ENCODE results near the gene TMEM30A.

TMEM30A gene

GRCh38 chr6:75305573-75305972, 21.0 kb upstream of the TMEM30A start:
- Histone ChIP-seq H3K27ac (replicated peaks; ENCODE audit: low read length) (no peak overlapping the region), H3K79me1 (ENCODE audit: low read depth, low read length) (no peaks in the 10 kb centered on the region), H4K8ac (ENCODE audit: low read depth, low read length) (no peak overlapping the region), H3K18ac (ENCODE audit: low read length) (no peak overlapping the region), H3K4ac (ENCODE audit: low read length) (no peak overlapping the region), H3K9me3 (replicated peaks in 1 of 2; ENCODE audit: control insufficient read depth in 2 of 2, insufficient read depth in 1 of 2, low read depth in 1 of 2, low read length in 2 of 2) (no peaks in the 10 kb centered on the region), H2AFZ (ENCODE audit: low read length) (no peak overlapping the region), H3K27me3 (ENCODE audit: control insufficient read depth in 3 of 3, insufficient read depth in 3 of 3, low read depth in 1 of 3, low read length in 3 of 3) (no peaks in the 10 kb centered on the region), H2BK12ac (ENCODE audit: low read length) (no peak overlapping the region), H3K14ac (ENCODE audit: low read length) (no peak overlapping the region), H3K4me1 (ENCODE audit: control insufficient read depth in 2 of 2, insufficient read depth in 1 of 2, low read depth in 1 of 2, low read length in 2 of 2) (peaks cover 2 to 6% of the 10 kb centered on the region in 2 donors), H2BK15ac (ENCODE audit: low read length) (no peak overlapping the region), H4K91ac (ENCODE audit: low read depth, low read length, poor library complexity) (no peak overlapping the region), H3K4me2 (ENCODE audit: insufficient read depth, low read length, poor library complexity, severe bottlenecking) (no peak overlapping the region), H3K9ac (ENCODE audit: low read depth, low read length, poor library complexity) (no peak overlapping the region), H2BK5ac (ENCODE audit: low read length) (no peak overlapping the region), H2BK120ac (ENCODE audit: low read depth, low read length) (no peak overlapping the region), H3K36me3 (replicated peaks in 1 of 2; ENCODE audit: control insufficient read depth in 2 of 2, insufficient read depth in 2 of 2, low read length in 2 of 2) (no peaks in the 10 kb centered on the region), H3K4me3 (ENCODE audit: low read length in 2 of 2) (no peak overlapping the region), H2AK5ac (ENCODE audit: low read depth, low read length) (no peak overlapping the region), H3K23ac (ENCODE audit: low read depth, low read length, poor library complexity) (no peak overlapping the region)
- no peak for DNase-seq (ENCODE audit: low spot score)
- no CpG with 5 or more reads among the region's 5 CpGs for WGBS, 2 donors (ENCODE audit: extremely low coverage in 2 of 2, insufficient read length in 2 of 2, insufficient replicate concordance in 1 of 2)

- H2BK120ac ChIP-seq (ENCODE audit: low read depth, low read length), result no peak overlapping the region
- H2BK5ac ChIP-seq (ENCODE audit: low read length), result no peak overlapping the region
- H3K27ac ChIP-seq (replicated peaks; ENCODE audit: low read length), result no peak overlapping the region
- no peaks in the 10 kb centered on the region for H3K9me3 ChIP-seq (replicated peaks in 1 of 2; ENCODE audit: control insufficient read depth in 2 of 2, insufficient read depth in 1 of 2, low read depth in 1 of 2, low read length in 2 of 2)
- no peak overlapping the region for H2AK5ac ChIP-seq (ENCODE audit: low read depth, low read length)
- WGBS, 2 donors (ENCODE audit: extremely low coverage in 2 of 2, insufficient read length in 2 of 2, insufficient replicate concordance in 1 of 2), result no CpG with 5 or more reads among the region's 3 CpGs
- H3K4me3 ChIP-seq (ENCODE audit: low read length in 2 of 2), result no peak overlapping the region
- DNase-seq (ENCODE audit: low spot score), result no peak
- H3K4me1 ChIP-seq (ENCODE audit: control insufficient read depth in 2 of 2, insufficient read depth in 1 of 2, low read depth in 1 of 2, low read length in 2 of 2), result peaks cover 0 to 4% of the 10 kb centered on the region in 2 donors
- no peak overlapping the region for H4K91ac ChIP-seq (ENCODE audit: low read depth, low read length, poor library complexity)
- no peak overlapping the region for H3K18ac ChIP-seq (ENCODE audit: low read length)
- no peak overlapping the region for H4K8ac ChIP-seq (ENCODE audit: low read depth, low read length)
- H3K9ac ChIP-seq (ENCODE audit: low read depth, low read length, poor library complexity), result no peak overlapping the region
- H3K79me1 ChIP-seq (ENCODE audit: low read depth, low read length), result no peaks in the 10 kb centered on the region
- H3K36me3 ChIP-seq (replicated peaks in 1 of 2; ENCODE audit: control insufficient read depth in 2 of 2, insufficient read depth in 2 of 2, low read length in 2 of 2), result no peaks in the 10 kb centered on the region
- no peak overlapping the region for H3K14ac ChIP-seq (ENCODE audit: low read length)
- no peak overlapping the region for H3K4ac ChIP-seq (ENCODE audit: low read length)
- H2BK12ac ChIP-seq (ENCODE audit: low read length), result no peak overlapping the region
- no peak overlapping the region for H3K23ac ChIP-seq (ENCODE audit: low read depth, low read length, poor library complexity)
- H2AFZ ChIP-seq (ENCODE audit: low read length), result no peak overlapping the region
- no peaks in the 10 kb centered on the region for H3K27me3 ChIP-seq (ENCODE audit: control insufficient read depth in 3 of 3, insufficient read depth in 3 of 3, low read depth in 1 of 3, low read length in 3 of 3)
- H3K4me2 ChIP-seq (ENCODE audit: insufficient read depth, low read length, poor library complexity, severe bottlenecking), result no peak overlapping the region
- H2BK15ac ChIP-seq (ENCODE audit: low read length), result no peak overlapping the region
Measured at GRCh38 chr6:75302280-75302679, 17.7 kb upstream of the TMEM30A start.

GRCh38 chr6:75301537-75301936, 16.9 kb upstream of the TMEM30A start:
- H3K79me1 ChIP-seq (ENCODE audit: low read depth, low read length), result no peaks in the 10 kb centered on the region
- H3K36me3 ChIP-seq (replicated peaks in 1 of 2; ENCODE audit: control insufficient read depth in 2 of 2, insufficient read depth in 2 of 2, low read length in 2 of 2), result no peaks in the 10 kb centered on the region
- no peak overlapping the region for H3K4me3 ChIP-seq (ENCODE audit: low read length in 2 of 2)
- H3K4me1 ChIP-seq (ENCODE audit: control insufficient read depth in 2 of 2, insufficient read depth in 1 of 2, low read depth in 1 of 2, low read length in 2 of 2), result peaks cover 0 to 4% of the 10 kb centered on the region in 2 donors
- no peak overlapping the region for H2BK5ac ChIP-seq (ENCODE audit: low read length)
- no peak overlapping the region for H3K18ac ChIP-seq (ENCODE audit: low read length)
- no peaks in the 10 kb centered on the region for H3K9me3 ChIP-seq (replicated peaks in 1 of 2; ENCODE audit: control insufficient read depth in 2 of 2, insufficient read depth in 1 of 2, low read depth in 1 of 2, low read length in 2 of 2)
- H3K9ac ChIP-seq (ENCODE audit: low read depth, low read length, poor library complexity), result no peak overlapping the region
- H2AFZ ChIP-seq (ENCODE audit: low read length), result no peak overlapping the region
- no peak overlapping the region for H4K8ac ChIP-seq (ENCODE audit: low read depth, low read length)
- H2AK5ac ChIP-seq (ENCODE audit: low read depth, low read length), result no peak overlapping the region
- no peak overlapping the region for H2BK120ac ChIP-seq (ENCODE audit: low read depth, low read length)
- H3K27ac ChIP-seq (replicated peaks; ENCODE audit: low read length), result no peak overlapping the region
- no peak for DNase-seq (ENCODE audit: low spot score)
- no peak overlapping the region for H4K91ac ChIP-seq (ENCODE audit: low read depth, low read length, poor library complexity)
- H3K23ac ChIP-seq (ENCODE audit: low read depth, low read length, poor library complexity), result no peak overlapping the region
- no peak overlapping the region for H2BK15ac ChIP-seq (ENCODE audit: low read length)
- H3K27me3 ChIP-seq (ENCODE audit: control insufficient read depth in 3 of 3, insufficient read depth in 3 of 3, low read depth in 1 of 3, low read length in 3 of 3), result no peaks in the 10 kb centered on the region
- H3K4me2 ChIP-seq (ENCODE audit: insufficient read depth, low read length, poor library complexity, severe bottlenecking), result no peak overlapping the region
- no peak overlapping the region for H2BK12ac ChIP-seq (ENCODE audit: low read length)
- H3K14ac ChIP-seq (ENCODE audit: low read length), result no peak overlapping the region
- no peak overlapping the region for H3K4ac ChIP-seq (ENCODE audit: low read length)

GRCh38 chr6:75301088-75301487, 16.5 kb upstream of the TMEM30A start:
- no peak overlapping the region for H4K91ac ChIP-seq (ENCODE audit: low read depth, low read length, poor library complexity)
- no CpG with 5 or more reads among the region's 2 CpGs for WGBS, 2 donors (ENCODE audit: extremely low coverage in 2 of 2, insufficient read length in 2 of 2, insufficient replicate concordance in 1 of 2)

More at GRCh38 chr6:75301088-75301487, 16.5 kb upstream of the TMEM30A start:
- H3K14ac ChIP-seq (ENCODE audit: low read length), result no peak overlapping the region
- no peak overlapping the region for H3K27ac ChIP-seq (replicated peaks; ENCODE audit: low read length)
- H3K4me3 ChIP-seq (ENCODE audit: low read length in 2 of 2), result no peak overlapping the region
- no peaks in the 10 kb centered on the region for H3K36me3 ChIP-seq (replicated peaks in 1 of 2; ENCODE audit: control insufficient read depth in 2 of 2, insufficient read depth in 2 of 2, low read length in 2 of 2)
- no peaks in the 10 kb centered on the region for H3K9me3 ChIP-seq (replicated peaks in 1 of 2; ENCODE audit: control insufficient read depth in 2 of 2, insufficient read depth in 1 of 2, low read depth in 1 of 2, low read length in 2 of 2)
- no peak overlapping the region for H2BK120ac ChIP-seq (ENCODE audit: low read depth, low read length)
- H2AFZ ChIP-seq (ENCODE audit: low read length), result no peak overlapping the region
- H3K4me2 ChIP-seq (ENCODE audit: insufficient read depth, low read length, poor library complexity, severe bottlenecking), result no peak overlapping the region
- H3K23ac ChIP-seq (ENCODE audit: low read depth, low read length, poor library complexity), result no peak overlapping the region
- H2AK5ac ChIP-seq (ENCODE audit: low read depth, low read length), result no peak overlapping the region
- H3K18ac ChIP-seq (ENCODE audit: low read length), result no peak overlapping the region
- H3K9ac ChIP-seq (ENCODE audit: low read depth, low read length, poor library complexity), result no peak overlapping the region
- no peak for DNase-seq (ENCODE audit: low spot score)
- no peaks in the 10 kb centered on the region for H3K27me3 ChIP-seq (ENCODE audit: control insufficient read depth in 3 of 3, insufficient read depth in 3 of 3, low read depth in 1 of 3, low read length in 3 of 3)
- H3K79me1 ChIP-seq (ENCODE audit: low read depth, low read length), result no peaks in the 10 kb centered on the region
- no peak overlapping the region for H2BK12ac ChIP-seq (ENCODE audit: low read length)
- H2BK5ac ChIP-seq (ENCODE audit: low read length), result no peak overlapping the region
- peaks cover 0 to 4% of the 10 kb centered on the region in 2 donors for H3K4me1 ChIP-seq (ENCODE audit: control insufficient read depth in 2 of 2, insufficient read depth in 1 of 2, low read depth in 1 of 2, low read length in 2 of 2)
- H2BK15ac ChIP-seq (ENCODE audit: low read length), result no peak overlapping the region
- no peak overlapping the region for H4K8ac ChIP-seq (ENCODE audit: low read depth, low read length)
- no peak overlapping the region for H3K4ac ChIP-seq (ENCODE audit: low read length)

Data from neuronal stem cell (in vitro differentiated cells).